Omental fat pad (tissue), 4 donors: ENCODE measurements around the gene SLC16A6. TPM values are rescaled to one million over a fixed set of nuclear protein-coding genes. Genes with fewer than 3 reads are reported as not detected.

Source experiments
- ATAC-seq: fragments of 150-250 bp; one replicate; pipeline ENCODE4 v1.9.1; 2016; ENCODE audit warnings: mild to moderate bottlenecking, moderate library complexity; ENCODE audit not compliant: low FRiP score
- DNase-seq: peaks from one replicate; pipeline ENCODE4 v3.0.0-alpha.2; 2019; ENCODE audit warnings: low spot score
- total RNA-seq, 4 donors: library from RNA; depleted of rRNA; stranded (reverse); fragments of >200 nt; gene quantifications; one replicate each; pipeline ENCODE4 v1.1.0, GENCODE V29; 2016
- TF ChIP-seq, protein P1 (sequence below), 3 donors: fragments of 450-650 bp; IDR thresholded peaks; one replicate each; pipeline ENCODE4 v1.5.1; 2016 to 2017; ENCODE audit warnings: antibody characterized with exemption in 3 of 3, mild to moderate bottlenecking in 3 of 3, moderate library complexity in 2 of 3

SLC16A6 gene
- total RNA-seq, 4 donors from 2014 or later = 0.38 to 7.3 (median 2.2) TPM

- TF ChIP-seq, protein P1, sequence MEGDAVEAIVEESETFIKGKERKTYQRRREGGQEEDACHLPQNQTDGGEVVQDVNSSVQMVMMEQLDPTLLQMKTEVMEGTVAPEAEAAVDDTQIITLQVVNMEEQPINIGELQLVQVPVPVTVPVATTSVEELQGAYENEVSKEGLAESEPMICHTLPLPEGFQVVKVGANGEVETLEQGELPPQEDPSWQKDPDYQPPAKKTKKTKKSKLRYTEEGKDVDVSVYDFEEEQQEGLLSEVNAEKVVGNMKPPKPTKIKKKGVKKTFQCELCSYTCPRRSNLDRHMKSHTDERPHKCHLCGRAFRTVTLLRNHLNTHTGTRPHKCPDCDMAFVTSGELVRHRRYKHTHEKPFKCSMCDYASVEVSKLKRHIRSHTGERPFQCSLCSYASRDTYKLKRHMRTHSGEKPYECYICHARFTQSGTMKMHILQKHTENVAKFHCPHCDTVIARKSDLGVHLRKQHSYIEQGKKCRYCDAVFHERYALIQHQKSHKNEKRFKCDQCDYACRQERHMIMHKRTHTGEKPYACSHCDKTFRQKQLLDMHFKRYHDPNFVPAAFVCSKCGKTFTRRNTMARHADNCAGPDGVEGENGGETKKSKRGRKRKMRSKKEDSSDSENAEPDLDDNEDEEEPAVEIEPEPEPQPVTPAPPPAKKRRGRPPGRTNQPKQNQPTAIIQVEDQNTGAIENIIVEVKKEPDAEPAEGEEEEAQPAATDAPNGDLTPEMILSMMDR (IDR thresholded peaks at IDR 0.05) = no peak
- no peak for ATAC-seq
- DNase-seq = no peak
These were observed 2.7 kb upstream of the SLC16A6 start for GRCh38 chr17:68293490-68294195.

- TF ChIP-seq, protein P1 (IDR thresholded peaks at IDR 0.05) = no peak
- ATAC-seq (no peak), DNase-seq (no peak)
These were observed 1.7 kb upstream of the SLC16A6 start for GRCh38 chr17:68292689-68293040.

DNA sequence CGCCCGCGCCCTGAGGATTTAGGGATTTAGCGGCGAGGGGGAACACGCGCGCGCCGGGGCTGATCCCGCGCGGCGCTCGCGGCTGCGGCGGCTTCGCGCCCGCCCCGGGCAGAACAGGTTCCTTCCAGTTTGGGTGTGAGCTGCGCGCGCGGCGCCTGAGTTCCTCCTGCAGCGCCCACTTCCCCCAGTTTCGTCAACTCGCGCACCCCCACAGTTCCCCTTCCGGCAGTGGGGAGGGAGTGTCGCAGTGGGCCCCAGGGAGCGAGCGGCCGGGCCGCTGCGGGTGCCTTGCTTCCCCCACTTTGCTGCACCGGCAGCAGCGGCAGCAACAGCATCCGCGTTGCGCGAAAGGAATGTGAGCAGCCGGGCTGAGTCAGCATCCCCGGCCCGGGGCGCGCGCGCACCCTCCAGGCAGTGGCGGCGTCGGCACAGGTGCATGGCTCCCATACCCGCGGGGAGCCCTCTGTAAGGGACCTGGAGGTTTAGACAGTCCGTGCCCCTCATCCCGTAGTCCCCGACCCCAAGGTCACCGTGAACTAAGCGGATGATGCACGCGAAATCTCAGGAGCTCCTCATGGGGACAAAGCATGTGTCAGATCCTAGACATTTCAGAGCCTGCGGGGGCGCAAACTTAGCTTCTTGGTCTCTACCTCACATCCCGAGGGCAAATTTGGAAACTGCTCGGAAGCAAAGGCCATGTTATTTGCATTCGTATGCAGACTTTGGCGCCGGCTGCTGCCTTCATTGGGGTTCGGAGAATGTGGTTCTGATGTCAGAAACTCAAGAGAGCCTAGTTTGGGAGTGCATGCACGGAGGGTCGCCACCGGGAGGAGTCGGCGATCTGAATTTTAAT lies 1.1 kb upstream of the SLC16A6 start:
- TF ChIP-seq, protein P1 (IDR thresholded peaks at IDR 0.05) = no peak
- DNase-seq = peak; percentile 38

DNA sequence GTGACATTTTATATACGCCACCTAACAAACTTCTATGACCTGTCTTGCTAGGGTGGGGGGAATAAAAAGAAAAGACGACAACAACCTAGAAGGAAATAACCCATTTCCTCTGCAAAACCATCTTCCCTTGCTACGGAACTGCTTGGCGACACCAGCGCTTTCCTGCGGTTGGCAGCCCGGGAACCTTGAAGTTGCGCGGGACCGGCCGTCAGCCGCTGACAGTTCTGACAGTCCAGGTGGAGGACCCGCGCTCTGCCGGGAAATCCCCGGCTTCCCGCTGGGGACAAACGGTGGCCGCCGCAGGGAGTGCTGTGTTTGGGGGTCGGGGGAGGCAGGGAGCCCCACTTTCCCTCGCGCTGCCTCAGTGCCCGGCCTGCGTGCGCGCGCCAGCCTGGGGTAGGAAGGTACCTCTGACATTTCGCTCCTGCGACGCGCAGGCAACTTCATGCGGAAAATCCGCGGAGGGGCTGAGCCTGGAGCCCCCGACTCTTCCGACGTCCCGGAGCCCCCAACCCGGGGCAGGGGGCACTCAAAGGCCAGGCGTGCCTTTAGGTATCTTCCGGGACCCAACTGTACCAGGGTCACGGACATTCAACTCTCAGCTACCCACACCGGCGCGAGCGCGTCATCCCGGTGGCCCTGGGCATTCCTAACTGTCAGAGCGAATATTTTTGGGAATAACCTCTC lies 516 bp downstream of the SLC16A6 start:
- no peak for DNase-seq
- TF ChIP-seq, protein P1 (IDR thresholded peaks at IDR 0.05) = no peak
- ATAC-seq = no peak

More for the DNA sequence above, 1.1 kb upstream of the SLC16A6 start:
- ATAC-seq = peak; percentile 53

DNA sequence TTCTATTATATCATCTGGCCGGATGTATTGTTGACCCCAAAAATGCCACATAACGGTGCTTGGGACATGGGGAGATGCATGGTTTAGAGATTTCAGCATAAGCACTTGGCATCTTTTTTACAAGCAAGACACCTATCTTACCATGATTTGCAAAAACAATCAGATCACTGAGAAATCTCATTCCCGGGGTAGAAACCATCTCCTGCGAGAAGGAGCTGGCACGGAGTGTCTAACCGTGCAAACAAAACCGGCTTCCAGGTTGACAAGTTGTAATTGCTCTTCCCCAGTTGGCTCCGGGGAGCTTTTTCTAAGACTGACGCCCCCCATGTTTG lies 1.0 kb downstream of the SLC16A6 start:
- ATAC-seq (no peak), DNase-seq (no peak)
- TF ChIP-seq, protein P1 (IDR thresholded peaks at IDR 0.05) = no peak

- no peak for ATAC-seq
- no peak for DNase-seq
- TF ChIP-seq, protein P1 (IDR thresholded peaks at IDR 0.05) = no peak
These were observed 1.5 kb downstream of the SLC16A6 start for GRCh38 chr17:68289473-68289872.
